Measurements from ENCODE around the gene TSHZ2.
"Not testable (repeated sequence)": the region's sequence is repeated elsewhere in the genome, so short reads cannot be mapped to it uniquely, and the experiment has no call there.

The TSHZ2 gene

DNA sequence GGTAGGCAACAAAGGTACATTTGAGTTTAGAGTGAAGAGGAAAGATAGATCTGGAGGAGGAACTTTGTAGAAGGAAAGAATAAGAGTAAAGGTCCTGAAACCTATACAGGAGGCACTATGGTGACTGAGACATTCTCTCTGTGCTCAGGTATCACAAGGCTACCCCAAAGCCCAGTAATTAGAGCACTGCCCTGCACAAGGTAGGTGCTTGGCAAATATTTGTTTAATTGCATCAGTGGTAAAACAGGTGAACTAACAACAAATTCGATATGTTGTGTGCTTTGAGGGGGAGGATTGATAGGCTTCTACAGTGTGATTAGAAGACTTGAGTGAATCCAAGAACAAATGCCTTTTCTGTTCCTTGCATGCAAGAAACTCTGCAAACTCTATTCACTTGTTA, 6.8 kb upstream of the TSHZ2 start:
- no peak overlapping the region for H3K4me3 ChIP-seq (replicated peaks; ENCODE audit: low read depth, low read length)
- DNase-seq (ENCODE audit: extremely low read depth, insufficient read length) = no peak
- no peaks in the 10 kb centered on the region for H3K36me3 ChIP-seq (ENCODE audit: control insufficient read depth, insufficient read depth, low read length)
- TF ChIP-seq, protein P1, sequence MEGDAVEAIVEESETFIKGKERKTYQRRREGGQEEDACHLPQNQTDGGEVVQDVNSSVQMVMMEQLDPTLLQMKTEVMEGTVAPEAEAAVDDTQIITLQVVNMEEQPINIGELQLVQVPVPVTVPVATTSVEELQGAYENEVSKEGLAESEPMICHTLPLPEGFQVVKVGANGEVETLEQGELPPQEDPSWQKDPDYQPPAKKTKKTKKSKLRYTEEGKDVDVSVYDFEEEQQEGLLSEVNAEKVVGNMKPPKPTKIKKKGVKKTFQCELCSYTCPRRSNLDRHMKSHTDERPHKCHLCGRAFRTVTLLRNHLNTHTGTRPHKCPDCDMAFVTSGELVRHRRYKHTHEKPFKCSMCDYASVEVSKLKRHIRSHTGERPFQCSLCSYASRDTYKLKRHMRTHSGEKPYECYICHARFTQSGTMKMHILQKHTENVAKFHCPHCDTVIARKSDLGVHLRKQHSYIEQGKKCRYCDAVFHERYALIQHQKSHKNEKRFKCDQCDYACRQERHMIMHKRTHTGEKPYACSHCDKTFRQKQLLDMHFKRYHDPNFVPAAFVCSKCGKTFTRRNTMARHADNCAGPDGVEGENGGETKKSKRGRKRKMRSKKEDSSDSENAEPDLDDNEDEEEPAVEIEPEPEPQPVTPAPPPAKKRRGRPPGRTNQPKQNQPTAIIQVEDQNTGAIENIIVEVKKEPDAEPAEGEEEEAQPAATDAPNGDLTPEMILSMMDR (IDR thresholded peaks at IDR 0.05; ENCODE audit: insufficient read depth, low read length, poor library complexity, severe bottlenecking) = no peak
- no peaks in the 10 kb centered on the region; the same call in none of the 2 replicates for H3K27me3 ChIP-seq (replicated peaks; ENCODE audit: control insufficient read depth, insufficient read depth, low read length)

- H3K4me3 ChIP-seq (replicated peaks; ENCODE audit: low read depth, low read length) = no peak overlapping the region
- no peaks in the 10 kb centered on the region; the same call in none of the 2 replicates for H3K27me3 ChIP-seq (replicated peaks; ENCODE audit: control insufficient read depth, insufficient read depth, low read length)
- TF ChIP-seq, protein P1 (IDR thresholded peaks at IDR 0.05; ENCODE audit: insufficient read depth, low read length, poor library complexity, severe bottlenecking) = no peak
- no peak for DNase-seq (ENCODE audit: extremely low read depth, insufficient read length)
- H3K36me3 ChIP-seq (ENCODE audit: control insufficient read depth, insufficient read depth, low read length) = no peaks in the 10 kb centered on the region
Observed at GRCh38 chr20:52965819-52966218, 6.3 kb upstream of the TSHZ2 start.

GRCh38 chr20:52966543-52966942, 5.6 kb upstream of the TSHZ2 start:
- H3K36me3 ChIP-seq (ENCODE audit: control insufficient read depth, insufficient read depth, low read length) = not testable (repeated sequence)

GRCh38 chr20:52971498-52972189, 514 bp upstream of the TSHZ2 start:
- no peak for DNase-seq (ENCODE audit: extremely low read depth, insufficient read length)
- Histone ChIP-seq H3K36me3 (ENCODE audit: control insufficient read depth, insufficient read depth, low read length) (no peaks in the 10 kb centered on the region), H3K4me3 (replicated peaks; ENCODE audit: low read depth, low read length) (no peak overlapping the region; the same call in 1 of the 2 replicates), H3K27me3 (replicated peaks; ENCODE audit: control insufficient read depth, insufficient read depth, low read length) (peaks cover 4% of the 10 kb centered on the region)
- TF ChIP-seq, protein P1 (IDR thresholded peaks at IDR 0.05; ENCODE audit: insufficient read depth, low read length, poor library complexity, severe bottlenecking) = no peak

More at GRCh38 chr20:52966543-52966942, 5.6 kb upstream of the TSHZ2 start:
- not testable (repeated sequence) for H3K4me3 ChIP-seq (replicated peaks; ENCODE audit: low read depth, low read length); DNase-seq (ENCODE audit: extremely low read depth, insufficient read length); H3K27me3 ChIP-seq (replicated peaks; ENCODE audit: control insufficient read depth, insufficient read depth, low read length)

DNA sequence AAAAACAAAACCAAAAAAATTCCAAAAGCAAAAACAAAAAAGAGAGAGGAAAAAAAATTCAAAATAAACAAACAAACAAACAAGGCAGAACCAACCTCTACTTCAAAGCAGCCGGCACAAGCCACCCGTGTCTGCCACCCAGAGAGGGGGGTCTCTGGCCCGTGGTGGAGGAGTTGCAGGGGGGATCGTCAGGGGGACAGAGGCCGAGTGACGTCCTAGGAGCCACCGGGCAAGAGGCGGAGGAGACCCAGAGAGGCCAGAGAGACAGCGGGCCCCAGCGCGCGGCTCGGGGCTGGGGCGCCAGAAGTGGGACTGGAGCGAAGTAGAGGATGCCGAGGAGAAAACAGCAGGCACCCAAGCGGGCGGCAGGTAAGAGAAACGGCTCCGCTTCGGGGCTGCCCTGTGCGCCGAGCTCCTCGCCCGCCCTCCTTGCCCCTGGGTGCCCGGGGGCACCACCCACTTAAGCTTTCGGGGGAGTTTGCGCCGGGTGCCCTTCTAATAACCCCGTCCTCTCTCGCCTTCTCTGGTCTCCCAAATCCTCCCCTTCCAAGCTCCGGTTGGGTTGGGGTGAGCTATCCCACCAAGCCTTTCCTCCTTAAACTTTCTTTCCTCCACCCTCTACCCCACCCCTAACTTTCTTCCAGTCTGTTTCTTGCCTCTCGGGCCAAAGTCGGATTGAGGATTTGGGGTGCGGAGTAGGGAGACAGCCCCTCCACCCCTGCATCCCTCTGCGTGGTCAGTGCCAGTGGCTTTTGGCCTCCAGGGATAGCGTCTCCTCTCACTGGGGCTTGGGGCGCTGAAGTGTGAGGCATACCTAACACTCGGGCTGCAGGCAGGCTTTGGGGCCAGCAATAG, 1.0 kb downstream of the TSHZ2 start:
- Histone ChIP-seq H3K27me3 (replicated peaks; ENCODE audit: control insufficient read depth, insufficient read depth, low read length) (peaks cover 4% of the 10 kb centered on the region), H3K36me3 (ENCODE audit: control insufficient read depth, insufficient read depth, low read length) (no peaks in the 10 kb centered on the region), H3K4me3 (replicated peaks; ENCODE audit: low read depth, low read length) (peak overlapping the region; percentile 25)
- no peak for DNase-seq (ENCODE audit: extremely low read depth, insufficient read length)
- TF ChIP-seq, protein P1 (IDR thresholded peaks at IDR 0.05; ENCODE audit: insufficient read depth, low read length, poor library complexity, severe bottlenecking) = no peak

- H3K36me3 ChIP-seq (ENCODE audit: control insufficient read depth, insufficient read depth, low read length) = no peaks in the 10 kb centered on the region
- H3K4me3 ChIP-seq (replicated peaks; ENCODE audit: low read depth, low read length) = no peak overlapping the region
- TF ChIP-seq, protein P1 (IDR thresholded peaks at IDR 0.05; ENCODE audit: insufficient read depth, low read length, poor library complexity, severe bottlenecking) = no peak
- H3K27me3 ChIP-seq (replicated peaks; ENCODE audit: control insufficient read depth, insufficient read depth, low read length) = peaks cover 4% of the 10 kb centered on the region
- DNase-seq (ENCODE audit: extremely low read depth, insufficient read length) = no peak
Observed at GRCh38 chr20:52974179-52974594, 2.0 kb downstream of the TSHZ2 start.
